PFSK-1 (cell line): ENCODE measurements around the gene TMEM125.

Source experiments
- POLR2AphosphoS5 ChIP-seq: IDR thresholded peaks from 2 replicates; pipeline ENCODE4 v1.6.1; 2012; ENCODE audit warnings: low read depth, mild to moderate bottlenecking, control low read depth, low read length, moderate library complexity
- REST ChIP-seq, 2 experiments: IDR thresholded peaks; 2 replicates each; pipeline versions ENCODE4 v1.6.1 to v1.8.0; 2011 to 2012; ENCODE audit warnings: low read depth in 2 of 2, low read length in 2 of 2, control low read depth in 1 of 2, inconsistent platforms in 1 of 2, mild to moderate bottlenecking in 1 of 2, moderate library complexity in 1 of 2; ENCODE audit not compliant: insufficient read depth in 1 of 2
- SIN3A ChIP-seq: IDR thresholded peaks from 2 replicates; pipeline ENCODE4 v1.6.1; 2012; ENCODE audit warnings: mild to moderate bottlenecking, low read length, moderate library complexity, borderline replicate concordance; ENCODE audit not compliant: insufficient read depth
- TAF1 ChIP-seq: IDR thresholded peaks from 2 replicates; pipeline ENCODE4 v1.6.1; 2012; ENCODE audit warnings: low read length, control low read depth, borderline replicate concordance; ENCODE audit not compliant: insufficient read depth

GRCh38 chr1:43238085-43238484 is 31.7 kb upstream of the TMEM125 start:
- TF ChIP-seq POLR2AphosphoS5 (no peak), TAF1 (no peak), REST (IDR thresholded peaks at IDR 0.05; ENCODE audit: insufficient read depth in 1 of 2, low read depth in 2 of 2, low read length in 2 of 2) (no peak), SIN3A (no peak)
